Stomach (tissue), 9 donors: ENCODE measurements around the gene BRF1. TPM values are rescaled to one million over a fixed set of nuclear protein-coding genes. Genes with fewer than 3 reads are reported as not detected.

Experiments
- DNase-seq, 2 donors: peaks; one replicate each; pipeline versions ENCODE4 v3.0.0 to v3.0.0-alpha.2; 2013 to 2019
- H3K27ac ChIP-seq, 5 donors: fragments of 200-600 bp in 4 of 5; sonication (generic) in 4 of 5; one replicate each; pipeline ENCODE4 v1.5.1; 2013 to 2019; ENCODE audit warnings: mild to moderate bottlenecking in 1 of 5, moderate library complexity in 1 of 5
- H3K27me3 ChIP-seq, 3 donors: fragments of 200-600 bp; sonication (generic); one replicate each; pipeline ENCODE4 v1.5.1; 2017 to 2019; ENCODE audit warnings: mixed run types in 1 of 3
- H3K36me3 ChIP-seq, 4 donors: fragments of 200-600 bp; sonication (generic); 1 replicate in 3 of 4; 2 replicates in 1 of 4; pipeline ENCODE4 v1.5.1; 2016 to 2019
- H3K4me1 ChIP-seq, 4 donors: fragments of 200-600 bp; sonication (generic); one replicate each; pipeline ENCODE4 v1.5.1; 2016 to 2019
- H3K4me3 ChIP-seq, 4 donors: fragments of 200-600 bp; sonication (generic) in 3 of 4; one replicate each; pipeline ENCODE4 v1.5.1; 2016 to 2019; ENCODE audit warnings: mild to moderate bottlenecking in 1 of 4
- H3K9me3 ChIP-seq, 4 donors: fragments of 200-600 bp; sonication (generic); one replicate each; pipeline ENCODE4 v1.5.1; 2016 to 2019
- EP300 ChIP-seq: sonication (generic); formaldehyde crosslinking; IDR thresholded peaks from one replicate; pipeline ENCODE4 v1.6.1; 2017; ENCODE audit warnings: antibody characterized with exemption
- POLR2A ChIP-seq, 4 donors: fragments of 450-650 bp; IDR thresholded peaks; one replicate each; pipeline ENCODE4 v1.6.1; 2016; ENCODE audit warnings: antibody characterized with exemption in 4 of 4, control low read depth in 2 of 4, mild to moderate bottlenecking in 1 of 4, moderate library complexity in 1 of 4
- POLR2AphosphoS5 ChIP-seq, 3 donors: sonication (generic); formaldehyde crosslinking; IDR thresholded peaks; one replicate each; pipeline ENCODE4 v1.6.1; 2016; ENCODE audit warnings: antibody characterized with exemption in 3 of 3
- WGBS, 5 donors: extraction: QIAGEN DNeasy Blood & Tissue Kit in 3 of 5; methylation state at CpG; one replicate each; pipeline versions ENCODE4 v1.1.5 to v1.1.7; 2013 to 2018; 5-methylcytosine and 5-hydroxymethylcytosine counted together
- intact Hi-C: fragments of 100-400 bp; cut with DNase I; formaldehyde crosslinking; loops from one replicate; pipeline ENCODE4 v1.15.1; 2023; ENCODE audit warnings: low total_unique reads
- polyA plus RNA-seq, 3 donors: library from polyadenylated mRNA; stranded (reverse); fragments of 200-250 nt; gene quantifications; one replicate each; pipeline ENCODE4 v1.2.3, GENCODE V29; 2013
- total RNA-seq, 5 donors: library from RNA; depleted of rRNA; stranded (reverse); fragments of >200 nt; gene quantifications; one replicate each; pipeline versions ENCODE4 v1.1.0 to v1.2.3, GENCODE V29; 2014 to 2016
- TF ChIP-seq, protein P1 (sequence below), 7 experiments: fragments of 450-650 bp in 4 of 7; fragments of 200-600 bp in 3 of 7; sonication (generic) in 3 of 7; IDR thresholded peaks; one replicate each; pipeline ENCODE4 v1.5.1; 2016 to 2019; ENCODE audit warnings: antibody characterized with exemption in 7 of 7, control low read depth in 2 of 7, mild to moderate bottlenecking in 1 of 7
- donor health status: healthy with polysubstance abuse.
- donor health status: Bipolar disorder and iron deficiency.
- donor health status: healthy.

BRF1 gene
- total and polyA plus RNA-seq, 8 donors, result 9.2 to 141 (median 33.9) TPM

DNA sequence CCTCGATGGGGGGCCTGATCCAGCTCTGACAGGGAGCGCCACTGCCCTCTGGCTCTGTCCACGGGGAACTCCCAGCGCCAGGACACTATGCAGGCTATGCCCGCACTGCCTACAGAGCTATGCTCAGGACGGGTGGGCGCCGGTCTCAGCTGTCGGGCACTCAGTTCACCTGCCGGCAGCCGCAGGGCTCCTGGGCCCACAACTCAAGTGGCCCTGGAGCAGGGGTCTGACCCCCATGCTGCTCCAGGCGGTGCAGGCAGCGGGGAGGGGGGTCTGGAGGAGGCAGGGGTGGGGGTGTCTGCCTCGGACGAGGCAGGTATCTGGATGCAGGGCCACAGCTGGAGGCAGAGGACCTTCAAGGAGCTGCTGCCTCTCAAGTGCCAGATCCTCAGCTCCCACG lies 91.2 kb downstream of the BRF1 start:
- H3K27me3 ChIP-seq, result no peaks in the 10 kb centered on the region
- peaks cover 17 to 61% (median 58%) of the 10 kb centered on the region in 4 donors for H3K36me3 ChIP-seq
- DNase-seq, result no peak
- no peaks in the 10 kb centered on the region for H3K9me3 ChIP-seq
- no peak overlapping the region for H3K27ac ChIP-seq
- WGBS, 5 donors, result 90 to 96% (median 95%) methylated on average over 2 to 16 of the region's 16 CpGs; no CpG with 5 or more reads in 1 of the 5 donors
- intact Hi-C loops, result loop anchor here (10.0 kb wide), 1 partner anchor 75 kb away; no protein-coding TSS in a partner anchor
- TF ChIP-seq EP300 (no peak), POLR2A (IDR thresholded peaks at IDR 0.05) (no peak), POLR2AphosphoS5 (IDR thresholded peaks at IDR 0.05) (no peak)
- TF ChIP-seq, protein P1, sequence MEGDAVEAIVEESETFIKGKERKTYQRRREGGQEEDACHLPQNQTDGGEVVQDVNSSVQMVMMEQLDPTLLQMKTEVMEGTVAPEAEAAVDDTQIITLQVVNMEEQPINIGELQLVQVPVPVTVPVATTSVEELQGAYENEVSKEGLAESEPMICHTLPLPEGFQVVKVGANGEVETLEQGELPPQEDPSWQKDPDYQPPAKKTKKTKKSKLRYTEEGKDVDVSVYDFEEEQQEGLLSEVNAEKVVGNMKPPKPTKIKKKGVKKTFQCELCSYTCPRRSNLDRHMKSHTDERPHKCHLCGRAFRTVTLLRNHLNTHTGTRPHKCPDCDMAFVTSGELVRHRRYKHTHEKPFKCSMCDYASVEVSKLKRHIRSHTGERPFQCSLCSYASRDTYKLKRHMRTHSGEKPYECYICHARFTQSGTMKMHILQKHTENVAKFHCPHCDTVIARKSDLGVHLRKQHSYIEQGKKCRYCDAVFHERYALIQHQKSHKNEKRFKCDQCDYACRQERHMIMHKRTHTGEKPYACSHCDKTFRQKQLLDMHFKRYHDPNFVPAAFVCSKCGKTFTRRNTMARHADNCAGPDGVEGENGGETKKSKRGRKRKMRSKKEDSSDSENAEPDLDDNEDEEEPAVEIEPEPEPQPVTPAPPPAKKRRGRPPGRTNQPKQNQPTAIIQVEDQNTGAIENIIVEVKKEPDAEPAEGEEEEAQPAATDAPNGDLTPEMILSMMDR (IDR thresholded peaks at IDR 0.05), result no peak
- no peak overlapping the region for H3K4me3 ChIP-seq
- peaks cover 11 to 28% (median 25%) of the 10 kb centered on the region in 4 donors for H3K4me1 ChIP-seq

DNA sequence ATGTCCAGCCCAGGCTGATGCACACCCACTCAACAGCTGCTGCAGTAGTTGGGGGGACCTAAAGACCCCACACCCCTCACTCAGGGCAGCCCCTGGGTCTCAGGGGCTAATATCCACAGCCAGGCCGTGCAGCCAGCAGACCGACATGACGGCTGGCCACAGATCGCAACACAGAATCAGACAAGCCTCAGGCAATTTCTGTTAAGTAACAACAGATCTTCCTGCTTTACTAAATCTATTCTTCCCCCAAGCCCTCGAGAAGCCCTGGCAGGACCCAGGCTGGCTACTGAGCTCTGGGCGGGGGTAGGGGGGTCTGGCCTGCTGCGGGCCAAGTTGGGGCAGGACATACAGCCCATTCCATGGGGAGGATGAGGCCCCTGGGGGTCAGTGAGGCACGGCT lies 91.7 kb downstream of the BRF1 start:
- DNase-seq, result no peak
- Histone ChIP-seq H3K27ac (no peak overlapping the region), H3K9me3 (no peaks in the 10 kb centered on the region), H3K4me1 (peaks cover 16 to 34% (median 30%) of the 10 kb centered on the region in 4 donors), H3K4me3 (no peak overlapping the region), H3K27me3 (no peaks in the 10 kb centered on the region), H3K36me3 (peaks cover 17 to 55% (median 53%) of the 10 kb centered on the region in 4 donors)
- WGBS, 5 donors, result 88 to 99% (median 96%) methylated on average over 4 to 8 of the region's 8 CpGs
- TF ChIP-seq POLR2A (IDR thresholded peaks at IDR 0.05) (no peak), EP300 (no peak), POLR2AphosphoS5 (IDR thresholded peaks at IDR 0.05) (no peak)
- TF ChIP-seq, protein P1 (IDR thresholded peaks at IDR 0.05), result no peak
- intact Hi-C loops, result loop anchor here (10.0 kb wide), 1 partner anchor 76 kb away; no protein-coding TSS in a partner anchor

DNA sequence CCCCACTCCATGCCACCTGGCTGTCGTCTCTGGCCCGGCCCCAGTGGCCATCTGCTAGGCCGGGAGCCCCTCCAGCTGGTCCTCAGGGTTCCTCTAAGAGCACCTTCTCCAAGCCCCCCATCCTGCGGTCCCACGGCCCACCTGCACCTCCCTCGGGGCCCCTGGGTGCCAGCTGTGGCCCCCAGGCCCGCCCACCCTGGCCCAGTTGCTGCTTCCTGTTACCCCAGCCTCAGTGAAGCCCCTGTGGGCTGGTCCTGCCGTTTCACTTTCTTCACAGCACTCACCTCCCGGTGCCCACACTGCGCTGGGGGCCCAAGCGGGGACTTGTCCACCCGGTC lies 92.1 kb downstream of the BRF1 start:
- H3K4me1 ChIP-seq, result peaks cover 20 to 37% (median 34%) of the 10 kb centered on the region in 4 donors
- WGBS, 5 donors, result 90 to 95% (median 93%) methylated on average over 5 to 12 of the region's 12 CpGs
- no peak overlapping the region for H3K4me3 ChIP-seq
- intact Hi-C loops, result loop anchor here (10.0 kb wide), 1 partner anchor 76 kb away; no protein-coding TSS in a partner anchor
- H3K27ac ChIP-seq, result no peak overlapping the region
- TF ChIP-seq POLR2AphosphoS5 (IDR thresholded peaks at IDR 0.05), result no peak
- TF ChIP-seq, protein P1 (IDR thresholded peaks at IDR 0.05), result no peak
- no peak for TF ChIP-seq EP300
- no peak for TF ChIP-seq POLR2A (IDR thresholded peaks at IDR 0.05)
- no peaks in the 10 kb centered on the region for H3K9me3 ChIP-seq
- no peak for DNase-seq
- H3K27me3 ChIP-seq, result peaks cover 0 to 3% (median 0%) of the 10 kb centered on the region in 3 donors
- peaks cover 17 to 51% (median 49%) of the 10 kb centered on the region in 4 donors for H3K36me3 ChIP-seq

DNA sequence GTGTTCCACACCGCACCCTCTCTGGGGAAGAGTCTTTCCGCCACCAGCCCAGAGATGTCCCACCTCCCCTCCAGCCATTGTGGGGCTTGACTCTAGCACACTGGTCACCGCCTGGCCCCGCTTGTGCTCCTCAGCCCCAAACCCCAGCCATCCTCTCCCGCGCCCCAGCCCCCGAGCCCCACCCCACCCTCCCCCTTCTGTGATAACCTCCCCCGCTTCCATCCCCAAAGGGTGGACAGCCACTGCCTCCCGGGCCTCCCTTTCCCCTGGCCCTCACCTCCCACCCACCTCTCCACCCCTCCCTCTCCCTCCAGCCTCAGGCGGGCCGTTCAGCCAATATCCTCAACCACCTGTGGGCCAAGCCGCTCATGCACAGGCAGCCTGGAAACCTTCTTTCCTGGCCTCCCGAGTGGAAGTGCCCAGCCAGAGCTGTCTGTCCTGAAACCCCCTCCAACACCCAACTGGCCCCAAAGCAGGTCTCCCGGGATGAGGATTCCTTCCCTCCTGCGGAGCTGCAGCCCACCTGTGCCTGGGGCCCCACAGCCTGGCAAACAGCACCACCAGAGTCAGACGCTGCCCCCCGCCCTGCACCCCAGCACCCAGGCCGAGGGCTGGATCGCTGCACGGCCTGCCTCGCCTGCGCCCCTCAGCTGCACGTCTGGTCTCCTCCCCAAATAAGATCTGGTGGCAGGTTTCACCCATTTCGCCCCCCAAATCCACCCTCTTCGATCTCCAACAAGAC lies 92.6 kb downstream of the BRF1 start:
- intact Hi-C loops, result loop anchor here (10.0 kb wide), 1 partner anchor 77 kb away; no protein-coding TSS in a partner anchor
- no peak overlapping the region for H3K27ac ChIP-seq
- H3K9me3 ChIP-seq, result no peaks in the 10 kb centered on the region
- peaks cover 0 to 6% (median 0%) of the 10 kb centered on the region in 3 donors for H3K27me3 ChIP-seq
- peaks cover 21 to 43% (median 39%) of the 10 kb centered on the region in 4 donors for H3K4me1 ChIP-seq
- DNase-seq, result no peak
- no peak overlapping the region for H3K4me3 ChIP-seq
- 89 to 93% (median 90%) methylated on average over 14 to 25 of the region's 25 CpGs for WGBS, 5 donors
- H3K36me3 ChIP-seq, result peaks cover 17 to 46% (median 43%) of the 10 kb centered on the region in 4 donors
- no peak for TF ChIP-seq POLR2AphosphoS5 (IDR thresholded peaks at IDR 0.05)
- TF ChIP-seq, protein P1 (IDR thresholded peaks at IDR 0.05), result no peak
- TF ChIP-seq POLR2A (IDR thresholded peaks at IDR 0.05), result no peak
- TF ChIP-seq EP300, result no peak
